ENCODE results near the gene KCNQ1. TPM values are rescaled to one million over a fixed set of nuclear protein-coding genes. Genes with fewer than 3 reads are reported as not detected.

Gene KCNQ1
- total RNA-seq, 1 donor from 2014 or later, result 0.07 TPM

DNA sequence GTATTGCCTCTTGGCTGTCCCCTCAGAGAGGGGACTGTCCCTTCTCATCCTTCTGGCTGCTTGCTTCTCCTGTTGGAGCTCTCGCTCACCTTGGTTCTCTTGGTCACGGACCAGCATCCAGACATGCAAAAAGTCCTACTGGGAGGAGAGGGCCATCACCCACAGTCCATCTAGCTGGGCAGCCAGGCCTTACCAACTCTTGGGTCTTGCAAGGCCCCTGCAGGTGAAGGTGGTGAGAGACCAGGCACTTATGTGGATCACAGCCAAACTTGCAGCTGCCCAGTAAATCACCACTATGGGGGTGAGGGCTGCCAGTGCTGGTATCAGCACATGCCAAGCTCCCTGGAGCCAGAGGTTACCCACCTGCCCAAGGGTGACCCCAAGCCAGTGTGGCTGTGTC, 218.7 kb downstream of the KCNQ1 start:
- DNase-seq (ENCODE audit: low read depth, low spot score), result no peak

DNA sequence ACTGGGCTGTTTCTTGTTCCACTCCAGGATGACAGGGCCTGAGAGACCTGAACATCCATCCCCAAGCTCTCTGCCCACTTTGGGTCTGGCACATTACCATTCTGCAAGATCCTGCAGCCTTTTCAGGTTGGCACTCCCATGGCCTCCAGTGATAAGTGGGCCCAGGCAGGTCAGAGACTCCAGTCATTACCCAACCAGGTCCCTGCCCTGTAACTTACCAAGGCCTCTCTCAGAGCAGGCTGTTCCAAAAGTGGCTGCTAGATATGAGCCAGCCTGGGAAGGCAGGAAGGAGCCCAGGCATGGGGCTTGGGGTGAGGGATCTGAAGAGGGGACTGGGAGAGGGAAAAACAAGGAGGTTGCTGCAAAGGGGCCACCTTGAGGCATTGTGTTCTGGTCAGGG, 219.1 kb downstream of the KCNQ1 start:
- no peak for DNase-seq (ENCODE audit: low read depth, low spot score)

DNA sequence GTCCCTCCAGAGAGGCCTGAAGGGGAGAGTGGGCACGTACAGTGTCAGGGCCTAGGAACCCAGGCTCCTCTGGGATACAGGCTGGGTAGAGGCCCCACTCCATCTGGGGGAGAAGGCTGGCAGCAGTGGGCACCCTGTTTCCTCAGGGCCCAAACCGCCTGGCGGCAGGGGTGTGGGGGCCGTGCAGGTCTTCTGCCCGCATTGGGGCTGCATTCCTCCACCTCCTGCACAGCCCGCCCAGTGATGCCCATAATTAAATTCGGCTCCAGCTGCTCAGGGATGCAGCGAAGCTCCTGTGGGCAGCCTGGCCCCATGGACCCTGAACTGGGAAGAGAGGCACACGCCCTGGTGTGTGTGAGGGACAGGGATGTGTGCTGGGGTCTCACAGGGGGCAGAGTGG, 219.6 kb downstream of the KCNQ1 start:
- no peak for DNase-seq (ENCODE audit: low read depth, low spot score)

DNA sequence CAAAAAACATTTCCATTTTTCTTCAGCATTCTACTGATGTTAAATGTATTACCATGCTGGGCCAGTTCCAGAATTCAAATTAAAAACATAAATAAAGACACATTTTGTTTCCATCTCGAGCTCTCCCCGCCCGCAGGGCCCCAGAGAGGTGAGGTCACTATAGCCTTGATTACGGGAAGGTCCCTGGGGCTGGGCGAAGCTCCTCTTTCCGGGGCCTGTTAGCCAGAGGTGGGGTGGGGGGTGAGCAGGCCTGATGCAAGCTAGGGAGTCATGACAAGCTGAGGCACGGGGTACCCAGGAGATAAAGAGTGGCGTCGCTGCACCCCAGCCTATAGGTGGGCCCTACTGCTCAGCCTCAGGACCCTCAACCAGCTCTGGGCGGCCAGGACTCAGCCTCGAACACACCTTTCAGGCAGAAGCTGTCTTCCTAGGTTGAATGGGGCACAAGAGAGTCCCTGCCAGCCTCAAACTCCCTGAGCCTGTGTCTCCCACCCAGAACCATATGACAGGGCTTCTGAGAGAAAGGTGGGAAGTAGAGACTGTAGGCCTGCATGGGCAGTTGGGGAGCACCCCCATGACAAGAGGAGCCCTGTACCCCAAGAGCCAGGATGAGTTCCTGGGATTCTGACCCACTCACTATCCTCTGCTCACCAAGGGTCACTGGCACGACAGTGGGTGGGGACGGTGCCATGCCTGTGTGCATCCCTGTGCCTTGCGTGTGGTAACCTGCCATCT, 220.2 kb downstream of the KCNQ1 start:
- DNase-seq (ENCODE audit: low read depth, low spot score), result no peak

DNA sequence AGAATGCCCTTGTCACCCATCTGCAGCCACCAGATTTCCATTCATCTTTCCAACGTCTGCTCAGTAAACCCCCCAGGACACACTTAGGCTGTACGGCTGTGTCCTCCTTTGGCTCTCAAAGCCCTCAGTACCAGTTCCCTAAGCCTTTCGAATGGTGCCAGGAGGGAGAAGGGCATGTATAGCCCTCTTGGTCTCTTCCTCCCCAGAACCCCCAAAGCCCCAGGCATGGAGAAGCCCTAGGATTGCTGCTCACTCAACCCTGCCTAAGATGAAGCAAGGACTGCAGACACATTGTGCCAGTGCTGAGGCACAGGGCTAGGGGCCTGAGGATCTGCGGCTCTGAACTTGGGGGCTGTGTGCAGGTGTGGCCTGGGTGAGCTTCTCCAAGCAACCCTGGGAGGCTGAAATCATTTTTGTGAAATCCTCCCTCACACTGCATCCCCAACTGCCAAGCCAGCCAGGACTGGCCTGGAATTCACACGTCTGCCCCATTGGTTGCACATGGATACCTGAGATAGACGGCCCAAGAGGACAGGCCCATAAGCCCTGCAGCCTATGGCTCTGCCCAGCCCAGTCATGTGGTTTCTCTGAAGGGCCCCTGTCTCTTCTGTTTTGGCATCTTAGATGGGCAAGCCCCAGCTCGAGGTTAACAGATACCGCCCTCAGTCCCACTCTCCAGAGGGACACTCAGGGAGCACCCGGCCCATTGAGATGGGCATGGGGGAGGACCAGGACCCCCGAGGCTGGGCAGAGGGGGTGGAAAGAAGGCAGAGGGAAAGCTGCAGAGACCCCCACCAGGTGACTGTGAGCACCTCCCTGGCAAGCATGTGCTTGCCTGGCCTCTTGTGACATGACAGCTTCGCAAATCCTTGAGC, 221.0 kb downstream of the KCNQ1 start:
- DNase-seq (ENCODE audit: low read depth, low spot score), result no peak

DNA sequence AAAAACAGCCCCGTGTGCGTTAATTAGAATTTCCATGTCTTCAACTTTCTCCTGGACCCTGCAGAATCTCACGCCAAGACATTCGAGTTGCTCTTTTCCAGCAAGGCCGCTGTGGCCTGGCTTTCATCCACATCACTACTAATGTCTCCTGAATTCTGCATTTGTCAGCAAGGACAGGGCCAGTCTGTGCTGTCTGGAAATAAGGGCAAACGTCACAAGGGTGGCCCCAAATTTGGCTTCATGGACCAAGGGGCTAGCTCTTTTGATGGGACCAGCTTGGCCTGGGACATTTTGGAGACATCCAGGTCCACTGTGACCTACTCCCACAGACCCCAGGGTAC, 221.6 kb downstream of the KCNQ1 start:
- no peak for DNase-seq (ENCODE audit: low read depth, low spot score)

DNA sequence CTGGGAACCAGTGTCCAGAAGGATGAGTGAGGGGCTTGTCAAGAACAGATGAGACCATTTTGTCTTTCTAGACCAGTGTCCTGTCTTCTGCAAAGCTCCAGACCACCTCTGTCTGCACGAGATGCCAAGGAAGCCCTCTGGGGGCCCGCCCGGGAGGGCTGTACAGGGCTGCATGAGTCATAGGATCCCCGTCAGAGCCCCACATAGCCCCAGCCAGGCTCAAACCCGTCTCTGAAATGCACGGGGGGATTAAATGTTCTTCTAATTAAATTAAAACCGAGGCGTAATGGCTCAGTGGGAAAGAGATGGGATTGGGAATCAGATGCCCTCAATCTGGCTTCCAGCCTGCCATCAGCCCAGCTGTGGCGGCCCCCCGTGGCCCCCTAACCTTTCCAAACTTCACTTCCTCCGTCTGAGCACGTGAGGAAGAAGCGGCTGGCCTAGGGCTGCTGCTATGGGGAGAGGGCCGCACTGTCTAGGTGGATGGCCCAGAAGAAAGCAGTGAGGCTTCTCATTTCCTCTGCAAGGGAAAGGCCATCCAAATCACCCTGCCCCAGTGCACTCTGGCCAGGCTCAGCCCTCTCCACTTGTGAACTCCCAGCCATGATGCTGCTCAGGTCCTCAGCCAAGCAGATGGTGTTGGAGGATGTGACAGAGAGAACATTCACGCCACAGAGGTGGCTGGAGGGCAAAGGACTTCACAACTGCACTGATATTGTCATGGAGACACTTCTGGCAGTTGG, 222.2 kb downstream of the KCNQ1 start:
- DNase-seq (ENCODE audit: low read depth, low spot score), result no peak

DNA sequence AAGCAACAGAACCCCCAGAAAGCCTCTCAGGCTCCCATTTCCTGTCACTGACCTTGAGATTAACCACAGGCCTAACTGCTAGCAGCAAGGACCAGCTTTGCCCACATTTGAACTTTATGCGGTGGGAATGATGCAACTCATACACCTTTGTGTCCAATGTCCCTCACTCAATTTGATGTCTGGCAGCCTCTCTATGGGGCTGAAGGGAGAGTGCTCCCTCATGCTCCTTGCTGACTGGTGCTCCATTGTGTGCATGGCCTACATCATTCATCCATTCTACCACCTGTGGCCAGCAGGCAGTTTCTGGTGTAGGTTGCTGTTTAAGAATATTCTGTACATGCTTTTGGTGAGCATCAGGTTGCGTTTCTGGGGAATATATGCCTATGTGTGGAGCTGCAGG, 223.1 kb downstream of the KCNQ1 start:
- no peak for DNase-seq (ENCODE audit: low read depth, low spot score)

DNA sequence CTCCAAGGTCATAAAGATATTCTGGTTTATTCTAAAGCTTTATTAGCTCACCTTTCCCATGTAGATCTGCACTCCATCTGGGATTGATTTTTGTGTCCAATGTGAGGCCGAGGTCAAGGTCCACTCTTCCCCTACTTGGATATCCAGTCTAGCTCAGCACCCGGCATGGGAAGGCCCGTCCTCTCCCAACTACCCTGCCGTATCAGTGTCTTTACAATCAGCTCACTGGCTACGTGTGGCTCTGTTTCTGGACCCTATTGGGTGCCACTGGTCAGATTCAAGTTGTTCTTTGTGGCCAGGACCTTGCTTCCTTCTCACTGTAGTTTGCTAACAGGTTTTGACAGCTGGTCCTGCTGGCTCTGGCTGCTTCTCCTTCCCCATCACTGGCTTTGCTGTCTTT, 224.1 kb downstream of the KCNQ1 start:
- no peak for DNase-seq (ENCODE audit: low read depth, low spot score)

DNA sequence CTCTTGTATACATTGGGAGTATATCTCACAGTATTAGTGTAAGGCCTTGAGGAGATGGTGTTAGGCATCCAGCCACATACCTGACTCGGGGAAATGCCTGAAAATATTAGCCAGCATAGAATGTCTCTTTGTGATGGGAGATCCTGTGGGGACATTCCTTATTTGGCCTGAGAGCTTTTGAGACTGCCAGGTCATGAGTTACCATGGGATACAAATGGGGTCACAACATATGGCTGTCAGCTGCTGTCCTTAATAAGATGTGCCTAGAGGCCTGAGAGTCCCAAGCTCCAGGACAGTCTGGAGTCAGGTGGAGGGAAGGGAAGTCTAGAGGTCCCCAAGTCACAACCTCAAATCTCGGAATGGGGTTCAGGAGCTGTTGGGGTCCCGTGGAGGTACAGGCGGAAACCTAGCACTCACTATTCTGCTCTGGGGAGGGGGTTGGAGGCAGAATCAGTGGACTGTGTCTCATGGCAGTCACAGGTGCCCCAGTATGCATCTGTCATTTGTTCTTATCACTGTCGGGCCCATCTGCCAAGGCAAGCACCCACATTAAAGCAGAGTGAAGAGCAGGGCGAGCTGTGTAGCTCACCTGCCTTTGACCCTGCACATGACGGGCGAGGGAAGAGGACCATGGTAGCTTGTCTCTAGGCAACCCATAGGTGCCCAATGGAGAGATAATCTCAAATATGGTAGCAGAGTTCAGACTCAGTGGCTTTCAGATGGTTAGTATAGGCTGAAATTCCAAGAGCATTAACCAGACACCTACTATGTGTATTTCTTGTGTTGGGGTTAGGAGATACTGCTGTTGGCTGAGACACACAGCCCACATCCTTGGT, 225.0 kb downstream of the KCNQ1 start:
- no peak for DNase-seq (ENCODE audit: low read depth, low spot score)

DNA sequence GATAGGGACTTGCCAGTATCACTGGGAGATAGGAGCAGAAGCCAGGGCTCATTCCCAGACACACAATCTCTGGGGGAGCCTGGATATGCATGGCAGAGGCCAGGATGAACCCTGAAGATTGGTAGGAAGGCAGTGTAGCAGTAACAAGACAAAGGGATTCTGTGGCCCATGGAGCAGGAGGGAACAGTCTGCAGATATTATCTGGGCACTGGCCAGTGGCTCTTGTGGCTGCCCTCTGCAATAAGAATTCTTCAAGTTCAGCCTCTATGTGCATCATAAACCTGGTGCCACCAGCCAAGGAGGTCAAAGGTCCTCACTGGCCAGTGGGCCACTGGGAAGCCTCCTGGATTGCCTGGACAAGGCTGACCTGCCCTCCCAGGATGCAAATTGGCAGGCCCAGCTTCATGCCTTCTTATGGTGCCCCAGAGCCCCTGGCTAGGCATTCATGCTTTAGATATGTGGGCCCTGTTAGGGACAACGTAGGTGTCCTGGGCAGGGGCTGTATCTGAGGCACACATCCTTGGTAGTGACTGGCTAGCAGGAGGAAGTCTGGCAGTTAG, 225.8 kb downstream of the KCNQ1 start:
- DNase-seq (ENCODE audit: low read depth, low spot score), result no peak

DNA sequence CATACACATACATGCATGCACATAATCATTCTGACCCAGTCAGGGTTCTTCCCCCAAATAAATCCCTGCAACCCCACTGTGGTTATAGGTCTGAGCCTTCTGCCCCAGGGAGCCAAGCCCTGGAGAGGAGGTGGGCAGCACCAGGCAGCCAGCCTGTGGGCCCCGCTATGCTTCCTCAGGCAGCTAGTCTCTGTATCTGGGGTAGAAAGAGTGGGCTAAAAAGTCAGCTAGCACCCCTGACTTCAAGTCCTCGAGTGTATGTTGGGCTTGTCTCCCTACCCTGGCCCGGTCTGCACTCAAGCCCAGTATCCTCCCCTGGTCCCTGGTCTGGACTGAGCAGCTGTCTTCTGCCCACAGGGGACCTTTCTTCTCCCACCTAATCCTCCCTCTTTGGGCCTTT, 226.9 kb downstream of the KCNQ1 start:
- no peak for DNase-seq (ENCODE audit: low read depth, low spot score)

DNA sequence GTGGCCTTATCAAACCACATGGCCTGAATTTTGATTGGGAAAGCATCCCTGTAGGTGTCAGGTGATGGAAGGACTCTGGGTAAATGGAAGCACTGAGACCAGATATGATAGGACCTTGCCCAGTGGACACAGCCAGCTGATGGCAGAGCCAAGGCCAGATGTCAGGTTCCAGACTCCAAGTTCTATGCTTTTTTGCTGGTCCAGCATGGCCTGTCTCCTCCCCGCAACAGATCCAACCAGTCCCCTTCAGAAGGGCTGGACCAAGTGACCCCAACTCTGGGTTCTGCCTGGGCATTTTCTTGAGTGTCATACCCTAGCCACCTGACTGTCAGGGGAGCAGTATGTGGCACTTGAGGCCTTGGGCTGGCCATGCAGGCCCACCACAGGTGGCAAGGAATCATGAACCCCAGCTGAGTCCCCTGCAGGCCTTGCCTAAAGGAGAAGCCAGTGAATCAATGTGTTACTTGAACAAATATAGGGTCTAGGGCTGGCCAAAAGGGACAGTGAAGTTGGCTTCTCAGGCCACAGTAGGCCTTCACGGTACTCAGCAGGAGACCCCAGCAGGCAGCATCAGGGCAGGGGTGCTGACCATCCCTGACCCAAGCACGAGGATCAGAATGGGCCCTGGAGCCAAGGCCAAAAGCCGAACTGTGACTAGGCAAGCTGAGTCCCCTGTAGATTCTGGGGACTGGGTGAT, 227.9 kb downstream of the KCNQ1 start:
- no peak for DNase-seq (ENCODE audit: low read depth, low spot score)

DNA sequence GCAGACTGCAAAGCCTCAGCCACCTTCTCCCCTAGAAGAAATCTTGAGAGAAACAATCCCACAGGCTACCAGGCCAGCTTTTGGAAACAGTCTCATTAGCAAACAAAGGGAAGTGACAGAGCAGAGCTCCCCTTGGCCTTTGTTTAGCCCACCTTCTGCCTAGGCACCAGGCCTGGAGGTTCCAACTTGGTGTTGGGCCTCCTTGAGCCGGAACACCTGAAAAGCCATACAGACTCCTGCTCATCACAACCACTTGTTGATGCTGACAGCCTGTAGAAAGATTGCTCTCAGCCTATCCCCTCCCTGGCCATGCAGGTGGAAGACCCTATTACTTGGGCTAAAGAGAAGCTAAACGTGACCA, 228.4 kb downstream of the KCNQ1 start:
- no peak for DNase-seq (ENCODE audit: low read depth, low spot score)

DNA sequence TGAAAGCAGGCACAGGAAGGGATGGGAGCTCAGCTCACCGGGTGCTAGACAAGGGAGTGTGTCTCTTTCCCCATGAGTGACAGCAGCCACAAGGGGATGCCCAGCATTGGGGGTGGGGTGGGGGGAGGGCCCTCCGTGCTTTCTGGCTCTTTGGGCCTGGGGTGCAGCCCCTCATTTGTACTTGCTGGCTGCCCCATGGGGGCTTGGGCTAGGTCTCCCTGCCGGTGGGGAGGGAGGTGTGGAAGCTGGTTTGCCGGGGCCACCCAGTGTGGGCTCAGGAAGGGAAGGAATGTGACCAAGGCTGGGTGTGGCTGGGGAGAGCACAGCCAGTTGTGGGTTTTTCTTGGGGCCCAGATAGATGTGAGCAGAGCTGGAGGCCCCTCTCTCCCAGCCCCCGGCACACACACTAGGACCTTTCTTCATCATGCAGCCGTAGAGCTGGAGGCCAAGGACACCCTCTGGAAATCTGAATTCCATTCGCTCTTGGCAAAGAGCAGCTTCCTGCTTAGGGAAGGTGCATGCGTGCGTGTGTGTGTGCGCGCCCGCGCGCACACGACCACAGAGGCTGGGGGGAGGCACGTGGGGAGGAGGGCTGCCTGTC, 229.2 kb downstream of the KCNQ1 start:
- no peak for DNase-seq (ENCODE audit: low read depth, low spot score)

DNA sequence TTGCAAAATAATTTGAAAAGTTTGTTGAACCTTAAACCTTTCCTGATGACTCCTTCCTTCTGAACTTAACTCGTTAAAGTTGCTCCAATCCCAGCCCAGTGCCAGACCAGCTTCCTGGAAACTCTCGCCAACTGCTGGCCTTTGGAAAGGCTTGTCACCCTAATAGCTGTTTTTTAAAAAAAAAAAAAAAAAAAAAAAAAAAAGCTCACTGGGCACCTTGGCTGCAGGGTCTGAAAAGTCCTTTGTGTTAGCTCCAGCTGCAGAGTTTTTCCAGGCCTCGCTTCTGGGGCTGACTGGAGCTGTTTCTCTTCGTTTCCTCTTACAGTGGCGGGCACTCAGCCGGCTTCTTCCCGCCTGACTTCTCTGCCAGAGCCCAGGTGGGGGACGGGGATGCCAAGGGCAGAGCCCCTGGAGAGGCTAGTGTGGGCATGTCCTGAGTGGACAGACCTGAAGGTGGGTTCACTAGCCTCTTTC, 229.9 kb downstream of the KCNQ1 start:
- no peak for DNase-seq (ENCODE audit: low read depth, low spot score)

DNA sequence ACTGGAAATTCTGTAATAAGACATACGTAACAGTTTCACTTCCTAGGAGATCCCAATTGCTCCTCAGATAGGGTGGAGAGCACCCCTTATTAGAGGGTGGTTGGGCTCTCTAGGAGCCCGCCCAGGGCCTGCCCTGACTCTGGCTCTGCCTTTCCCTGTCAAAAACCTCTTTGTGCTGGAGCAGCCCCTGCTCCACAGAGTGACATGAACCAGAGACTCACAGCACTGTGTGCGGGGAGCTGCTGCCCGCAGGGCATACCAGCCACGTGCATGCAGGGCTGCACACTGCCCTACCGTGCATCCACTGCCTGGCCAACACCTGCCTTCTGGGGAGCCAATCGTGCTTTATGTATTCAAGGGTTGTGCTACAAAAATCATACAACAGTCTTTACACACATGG, 230.7 kb downstream of the KCNQ1 start:
- DNase-seq (ENCODE audit: low read depth, low spot score), result no peak

DNA sequence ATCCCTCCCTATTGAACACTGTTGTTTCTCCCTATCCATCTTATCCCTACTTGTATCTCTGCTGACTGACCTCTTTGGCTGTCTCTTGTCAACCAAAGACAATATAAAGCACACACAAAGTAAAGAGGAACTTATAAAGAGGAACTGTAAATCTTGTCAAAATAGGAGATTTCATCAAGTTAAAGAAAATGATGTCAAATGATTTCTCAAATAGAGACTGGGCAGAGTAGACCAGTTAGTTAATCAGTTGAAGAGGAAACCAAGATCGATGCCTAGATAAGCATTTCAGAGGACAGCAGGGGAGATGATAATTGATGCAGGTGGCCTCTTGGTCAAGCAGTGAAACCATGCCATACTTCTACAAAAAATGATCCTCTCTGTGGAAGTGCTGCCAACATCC, 232.3 kb downstream of the KCNQ1 start:
- no peak for DNase-seq (ENCODE audit: low read depth, low spot score)

DNA sequence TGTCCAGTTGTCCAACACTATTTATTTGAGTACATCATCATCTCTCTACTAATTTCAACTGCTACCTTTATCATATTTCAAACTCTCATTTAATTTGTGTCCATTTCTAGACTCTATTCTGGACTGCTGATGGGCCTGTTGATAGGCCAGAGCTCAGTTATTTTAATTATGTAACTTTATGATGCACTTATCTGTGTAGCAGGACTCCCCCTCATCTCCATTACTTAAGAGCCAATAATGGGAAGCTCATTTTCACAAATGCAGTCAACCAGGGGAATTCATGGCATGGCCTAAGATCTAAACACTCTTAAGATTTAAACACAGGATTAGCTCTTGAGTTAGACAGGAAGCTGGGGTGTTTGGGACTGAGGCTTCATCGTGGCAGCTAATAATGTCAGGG, 233.6 kb downstream of the KCNQ1 start:
- no peak for DNase-seq (ENCODE audit: low read depth, low spot score)

Data from pulmonary artery endothelial cell (primary cell).